Activated CD8-positive, alpha-beta memory T cell treated with anti-CD3 and anti-CD28 coated beads, Interleukin-2, amount 50 U/mL, for 24 hours (primary cell): ENCODE measurements around the gene PBX1.
"Not testable (repeated sequence)": the region's sequence is repeated elsewhere in the genome, so short reads cannot be mapped to it uniquely, and the experiment has no call there.

ENCODE experiments used
- DNase-seq: peaks from one replicate; pipeline ENCODE4 v3.0.0-alpha.2; 2020; ENCODE audit errors: extremely low read depth

Gene PBX1

GRCh38 chr1:164640686-164641352, 81.8 kb downstream of the PBX1 start:
- DNase-seq: no peak

DNA sequence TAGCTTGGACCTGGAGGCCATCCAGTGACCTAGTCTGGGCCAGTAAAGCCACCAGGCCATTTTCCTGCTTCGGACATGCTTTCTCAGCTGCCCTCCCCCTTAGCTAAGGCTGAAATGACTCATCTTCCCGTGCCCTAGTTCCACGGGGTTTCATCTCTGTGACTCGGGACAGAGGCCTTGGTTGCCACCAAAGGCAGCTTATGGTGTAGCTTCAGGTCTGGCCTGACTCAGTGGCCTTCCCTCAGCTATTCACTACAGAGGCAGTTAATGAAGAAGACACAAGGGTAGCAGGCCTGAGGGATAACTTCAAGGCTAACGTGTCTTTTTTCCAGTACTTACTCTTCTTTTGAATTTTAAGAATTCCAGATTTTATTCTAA, 82.4 kb downstream of the PBX1 start:
- no peak for DNase-seq

- DNase-seq: no peak
These were observed 84.0 kb downstream of the PBX1 start for GRCh38 chr1:164643018-164643417.

GRCh38 chr1:164644268-164644667, 85.3 kb downstream of the PBX1 start:
- no peak for DNase-seq

GRCh38 chr1:164644774-164645644, 86.0 kb downstream of the PBX1 start:
- no peak for DNase-seq

- DNase-seq: no peak
These were observed 86.9 kb downstream of the PBX1 start for GRCh38 chr1:164645921-164646320.

GRCh38 chr1:164647211-164647610, 88.2 kb downstream of the PBX1 start:
- no peak for DNase-seq

DNA sequence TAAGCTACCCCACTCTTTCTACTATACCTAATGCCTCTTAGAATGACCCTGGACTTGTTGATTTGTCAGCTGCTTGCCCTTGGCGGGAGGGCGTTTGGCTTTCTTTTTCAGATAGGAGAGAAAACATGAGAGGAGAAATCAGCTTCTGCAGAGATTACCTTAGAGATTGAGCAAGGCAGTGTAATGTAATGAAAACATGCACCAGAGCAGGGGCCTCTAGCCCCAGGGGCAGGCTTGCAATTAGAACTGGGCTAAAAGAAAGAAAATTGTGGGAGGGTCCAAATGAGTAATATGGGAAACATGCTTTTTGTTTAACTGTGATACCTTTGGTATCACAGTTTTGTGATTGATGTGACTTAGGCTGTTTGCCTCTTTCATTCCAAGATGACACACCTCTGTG, 89.7 kb downstream of the PBX1 start:
- no peak for DNase-seq

DNA sequence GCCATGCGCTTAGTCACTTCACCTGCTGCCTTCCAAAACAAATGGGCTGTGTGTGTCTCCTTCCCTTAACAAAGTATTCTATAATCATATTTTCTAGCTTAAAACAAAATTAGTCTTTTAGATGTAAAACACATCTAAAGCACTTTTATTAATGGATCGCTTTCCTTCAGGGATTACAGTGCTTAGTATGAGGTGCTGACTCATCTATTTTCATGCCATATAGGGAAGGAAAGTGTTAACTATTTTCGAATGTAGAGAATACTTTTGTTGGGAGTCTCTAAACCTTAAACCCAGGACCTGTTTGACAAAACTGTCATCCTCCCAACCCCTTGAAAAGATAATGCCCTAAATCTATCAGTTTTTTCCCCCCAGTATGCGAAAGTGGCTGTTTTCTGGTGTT, 90.2 kb downstream of the PBX1 start:
- no peak for DNase-seq

DNA sequence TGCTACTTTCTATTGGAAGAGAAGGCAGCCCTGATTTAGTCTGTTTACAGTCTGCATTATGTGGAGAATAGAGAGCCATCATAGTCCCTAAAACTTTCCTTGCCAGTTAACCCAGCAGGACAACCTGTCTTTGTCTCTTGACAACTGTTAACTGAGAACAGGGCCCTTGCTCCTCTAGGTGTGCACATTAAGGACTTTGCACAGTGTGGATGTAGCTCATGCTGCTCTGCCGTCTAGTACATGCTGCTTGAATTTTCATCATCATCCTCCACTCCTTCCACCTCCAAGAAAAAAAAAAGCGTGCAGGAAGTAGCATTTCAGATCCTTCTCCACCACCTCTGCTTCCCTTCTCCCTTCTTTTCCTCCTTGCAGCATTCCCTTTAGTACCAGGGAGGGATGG, 91.5 kb downstream of the PBX1 start:
- no peak for DNase-seq

DNA sequence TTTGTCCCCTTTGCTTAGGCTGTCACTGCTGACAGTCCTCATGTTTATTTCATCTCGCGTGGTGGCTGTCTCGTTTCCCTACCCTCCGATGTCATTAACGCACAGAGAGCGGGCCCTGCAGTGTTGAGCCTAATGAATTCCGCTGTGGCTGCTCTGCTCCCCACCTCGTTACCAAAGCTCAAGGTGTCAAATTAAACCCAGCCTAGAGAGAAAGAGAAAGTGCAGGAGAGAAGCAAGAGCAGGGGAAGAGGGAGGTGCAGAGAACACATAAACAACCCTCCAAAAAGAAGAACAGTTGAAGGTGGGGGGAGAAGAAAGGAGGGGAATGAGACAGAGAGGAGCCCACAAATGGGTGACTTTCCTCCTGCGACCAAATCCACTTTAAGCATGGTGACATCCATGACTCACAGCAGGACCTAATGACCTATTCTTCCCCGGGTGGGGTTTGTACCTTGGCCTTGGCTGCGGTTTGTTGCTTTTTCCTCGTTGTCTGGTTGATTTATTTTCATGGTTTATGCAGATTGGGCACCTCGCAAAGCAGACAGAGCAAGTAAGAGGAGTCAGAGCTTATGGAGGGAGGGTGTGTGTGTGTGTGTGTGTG, 92.5 kb downstream of the PBX1 start:
- DNase-seq: no peak

GRCh38 chr1:164652969-164653368, 94.0 kb downstream of the PBX1 start:
- not testable (repeated sequence) for DNase-seq

DNA sequence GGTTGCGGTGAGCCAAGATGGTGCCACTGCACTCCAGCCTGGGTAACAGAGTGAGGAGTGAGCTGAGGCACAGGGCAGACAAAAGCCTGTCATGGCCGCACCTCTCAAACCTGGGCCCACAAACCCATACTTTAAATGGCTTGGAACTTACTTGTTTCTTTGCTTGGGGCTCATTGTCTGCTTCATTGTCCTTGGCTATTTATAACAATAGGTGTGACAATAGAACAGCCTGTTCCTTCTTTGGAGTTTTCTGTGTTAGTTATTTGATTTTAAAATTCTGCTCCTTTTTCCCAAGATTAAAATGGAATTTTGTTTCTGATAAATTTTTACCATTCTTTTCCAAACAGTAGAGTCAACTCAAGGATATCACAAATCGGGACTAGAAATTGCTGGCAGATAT, 94.7 kb downstream of the PBX1 start:
- no peak for DNase-seq

- no peak for DNase-seq
These were observed 95.2 kb downstream of the PBX1 start for GRCh38 chr1:164654200-164654599.

- no peak for DNase-seq
These were observed 99.9 kb downstream of the PBX1 start for GRCh38 chr1:164658864-164659263.

GRCh38 chr1:164659621-164660411, 100.8 kb downstream of the PBX1 start:
- DNase-seq: no peak

DNA sequence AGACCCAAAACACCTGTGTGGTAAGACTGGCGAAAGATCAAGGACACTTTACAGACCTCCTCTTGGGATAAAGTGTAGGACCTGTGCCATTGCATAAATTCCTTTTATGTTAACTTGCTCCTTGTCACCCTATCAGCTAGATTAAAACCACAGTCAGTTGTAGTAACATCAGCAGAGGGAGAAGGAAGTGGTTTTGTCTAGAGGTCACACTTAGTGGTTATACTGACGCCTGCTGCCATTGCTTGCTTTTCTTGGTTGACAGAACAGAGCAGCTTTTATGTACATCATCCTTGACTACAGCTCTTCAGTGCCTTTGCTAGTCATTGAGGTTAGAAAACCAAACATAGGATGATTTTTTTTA, 101.4 kb downstream of the PBX1 start:
- DNase-seq: no peak

GRCh38 chr1:164660775-164661174, 101.8 kb downstream of the PBX1 start:
- DNase-seq: no peak

GRCh38 chr1:164662462-164662861, 103.5 kb downstream of the PBX1 start:
- DNase-seq: no peak

DNA sequence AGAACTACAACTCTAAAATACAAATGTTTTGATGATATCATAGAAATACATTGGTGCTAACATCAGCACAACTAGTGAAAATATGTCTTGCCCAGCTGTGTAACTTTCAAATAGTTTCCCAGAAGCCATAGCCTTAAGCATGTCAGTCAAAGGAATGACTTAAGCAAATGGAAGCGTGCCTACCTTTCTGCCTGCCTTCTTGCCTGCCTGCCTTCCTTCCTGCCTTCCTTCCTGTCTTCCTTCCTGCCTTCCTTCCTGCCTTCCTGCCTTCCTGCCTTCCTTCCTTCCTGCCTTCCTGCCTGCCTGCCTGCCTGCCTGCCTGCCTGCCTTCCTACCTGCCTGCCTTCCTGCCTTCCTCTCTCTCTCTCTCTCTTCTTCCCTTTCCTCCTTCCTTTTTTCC, 104.0 kb downstream of the PBX1 start:
- no peak for DNase-seq

DNA sequence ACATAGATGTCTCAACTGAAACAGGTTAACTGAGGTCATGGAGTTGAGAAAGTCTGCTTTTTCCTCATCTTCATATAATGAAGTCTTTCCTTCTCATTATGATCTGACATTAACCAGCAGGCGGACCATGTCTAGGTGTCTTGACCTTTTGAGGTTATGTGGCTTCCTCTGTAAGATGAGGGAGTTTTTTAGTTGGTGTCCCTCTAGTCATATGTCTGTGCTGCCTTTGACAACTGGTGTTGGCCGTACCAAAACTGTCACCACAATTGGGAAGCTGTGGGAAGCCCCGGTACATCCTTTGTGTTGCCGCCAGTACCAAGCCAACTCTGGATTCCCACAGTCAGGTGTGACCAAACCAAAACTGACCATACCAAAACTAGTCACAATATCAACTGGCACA, 105.1 kb downstream of the PBX1 start:
- DNase-seq: no peak

DNA sequence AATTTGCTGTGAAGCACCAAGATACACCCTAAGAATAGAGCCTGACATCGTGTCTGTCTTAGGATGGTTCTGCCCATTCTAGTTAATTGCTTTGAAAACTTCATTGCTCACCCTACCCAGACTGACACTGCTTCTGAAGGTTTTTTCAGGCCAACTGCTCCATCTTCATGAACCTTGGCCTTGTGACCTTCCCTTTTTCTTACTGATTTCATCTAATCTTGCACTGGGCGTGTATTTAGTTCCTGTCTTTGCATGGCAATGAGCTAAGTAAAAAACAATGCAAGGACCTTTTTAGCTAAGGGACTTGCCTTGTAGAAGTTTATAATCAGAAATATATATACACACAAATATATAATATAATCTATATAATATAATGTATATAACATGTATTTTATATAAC, 108.0 kb downstream of the PBX1 start:
- no peak for DNase-seq
